Transverse colon (tissue), 3 donors: Measurements from ENCODE around the gene PTH2.

ENCODE experiments used
- EP300 ChIP-seq: sonication (generic); formaldehyde crosslinking; IDR thresholded peaks from one replicate; pipeline ENCODE4 v1.6.1; 2017; ENCODE audit warnings: antibody characterized with exemption, low read depth
- POLR2A ChIP-seq: fragments of 450-650 bp; IDR thresholded peaks from one replicate; pipeline ENCODE4 v1.6.1; 2016; ENCODE audit warnings: antibody characterized with exemption, mild to moderate bottlenecking, moderate library complexity
- TF ChIP-seq, protein P1 (sequence below), 5 experiments: fragments of 200-600 bp in 3 of 5; fragments of 450-650 bp in 2 of 5; sonication (generic) in 3 of 5; IDR thresholded peaks; 1 replicate in 2 of 5; 2 replicates in 3 of 5; pipeline ENCODE4 v1.5.1; 2016 to 2017; ENCODE audit warnings: antibody characterized with exemption in 5 of 5, inconsistent platforms in 3 of 5, mild to moderate bottlenecking in 2 of 5, moderate library complexity in 1 of 5

DNA sequence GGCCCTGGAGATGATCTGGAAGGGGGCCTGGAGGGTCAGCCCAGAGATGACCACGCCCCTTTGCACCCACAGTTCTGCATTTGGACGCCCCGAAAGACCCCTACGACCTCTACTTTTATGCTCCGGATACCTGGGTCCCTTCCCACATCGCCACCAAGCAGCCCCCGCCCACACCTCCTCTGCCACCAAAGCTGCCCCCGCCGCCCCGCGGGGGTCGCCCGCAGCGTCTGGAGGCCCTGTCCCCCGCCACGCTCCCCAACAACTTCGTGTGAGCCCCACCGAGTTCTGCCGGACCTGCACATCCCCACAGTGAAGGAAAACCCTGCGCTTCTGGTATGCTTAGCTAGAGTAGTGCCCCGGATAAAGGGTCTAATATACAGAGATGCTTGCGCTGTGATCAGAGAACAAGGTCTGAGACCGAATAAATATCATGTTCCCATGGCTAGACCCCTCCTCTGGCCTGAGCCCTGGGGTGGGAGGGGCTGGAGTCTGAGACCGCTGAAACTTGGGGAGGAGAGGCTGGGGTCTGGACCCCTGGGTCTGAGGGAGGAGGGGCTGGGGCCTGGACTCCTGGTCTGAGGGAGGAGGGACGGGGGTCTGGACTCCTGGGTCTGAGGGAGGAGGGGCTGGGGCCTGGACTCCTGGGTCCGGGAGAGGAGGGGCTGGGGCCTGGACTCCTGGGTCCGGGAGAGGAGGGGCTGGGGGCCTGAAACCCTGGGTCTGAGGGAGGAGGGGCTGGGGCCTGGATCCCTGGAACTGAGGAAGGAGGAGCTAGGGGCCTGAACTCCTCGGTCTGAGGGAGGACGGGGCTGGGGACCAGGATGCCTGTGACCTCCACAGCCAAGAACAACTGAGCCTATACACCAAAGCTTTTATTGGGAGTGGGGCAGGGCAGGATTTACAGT lies 5.6 kb upstream of the PTH2 start:
- TF ChIP-seq, protein P1, sequence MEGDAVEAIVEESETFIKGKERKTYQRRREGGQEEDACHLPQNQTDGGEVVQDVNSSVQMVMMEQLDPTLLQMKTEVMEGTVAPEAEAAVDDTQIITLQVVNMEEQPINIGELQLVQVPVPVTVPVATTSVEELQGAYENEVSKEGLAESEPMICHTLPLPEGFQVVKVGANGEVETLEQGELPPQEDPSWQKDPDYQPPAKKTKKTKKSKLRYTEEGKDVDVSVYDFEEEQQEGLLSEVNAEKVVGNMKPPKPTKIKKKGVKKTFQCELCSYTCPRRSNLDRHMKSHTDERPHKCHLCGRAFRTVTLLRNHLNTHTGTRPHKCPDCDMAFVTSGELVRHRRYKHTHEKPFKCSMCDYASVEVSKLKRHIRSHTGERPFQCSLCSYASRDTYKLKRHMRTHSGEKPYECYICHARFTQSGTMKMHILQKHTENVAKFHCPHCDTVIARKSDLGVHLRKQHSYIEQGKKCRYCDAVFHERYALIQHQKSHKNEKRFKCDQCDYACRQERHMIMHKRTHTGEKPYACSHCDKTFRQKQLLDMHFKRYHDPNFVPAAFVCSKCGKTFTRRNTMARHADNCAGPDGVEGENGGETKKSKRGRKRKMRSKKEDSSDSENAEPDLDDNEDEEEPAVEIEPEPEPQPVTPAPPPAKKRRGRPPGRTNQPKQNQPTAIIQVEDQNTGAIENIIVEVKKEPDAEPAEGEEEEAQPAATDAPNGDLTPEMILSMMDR (IDR thresholded peaks at IDR 0.05) = no peak
- TF ChIP-seq POLR2A (no peak), EP300 (no peak)
